ENCODE data around the gene S100Z. TPM values are rescaled to one million over a fixed set of nuclear protein-coding genes. Genes with fewer than 3 reads are reported as not detected.

Gene S100Z
- total and polyA plus RNA-seq, 9 donors: 0.08 to 1.2 (median 0.22) TPM; not detected in 5

GRCh38 chr5:76954383-76954763 lies 104.6 kb downstream of the S100Z start:
- no peaks in the 10 kb centered on the region for H3K9me3 ChIP-seq
- TF ChIP-seq EP300 (IDR thresholded peaks at IDR 0.05) (no peak), POLR2A (IDR thresholded peaks at IDR 0.05) (no peak)
- TF ChIP-seq, protein P1, sequence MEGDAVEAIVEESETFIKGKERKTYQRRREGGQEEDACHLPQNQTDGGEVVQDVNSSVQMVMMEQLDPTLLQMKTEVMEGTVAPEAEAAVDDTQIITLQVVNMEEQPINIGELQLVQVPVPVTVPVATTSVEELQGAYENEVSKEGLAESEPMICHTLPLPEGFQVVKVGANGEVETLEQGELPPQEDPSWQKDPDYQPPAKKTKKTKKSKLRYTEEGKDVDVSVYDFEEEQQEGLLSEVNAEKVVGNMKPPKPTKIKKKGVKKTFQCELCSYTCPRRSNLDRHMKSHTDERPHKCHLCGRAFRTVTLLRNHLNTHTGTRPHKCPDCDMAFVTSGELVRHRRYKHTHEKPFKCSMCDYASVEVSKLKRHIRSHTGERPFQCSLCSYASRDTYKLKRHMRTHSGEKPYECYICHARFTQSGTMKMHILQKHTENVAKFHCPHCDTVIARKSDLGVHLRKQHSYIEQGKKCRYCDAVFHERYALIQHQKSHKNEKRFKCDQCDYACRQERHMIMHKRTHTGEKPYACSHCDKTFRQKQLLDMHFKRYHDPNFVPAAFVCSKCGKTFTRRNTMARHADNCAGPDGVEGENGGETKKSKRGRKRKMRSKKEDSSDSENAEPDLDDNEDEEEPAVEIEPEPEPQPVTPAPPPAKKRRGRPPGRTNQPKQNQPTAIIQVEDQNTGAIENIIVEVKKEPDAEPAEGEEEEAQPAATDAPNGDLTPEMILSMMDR (IDR thresholded peaks at IDR 0.05): no peak
- no peaks in the 10 kb centered on the region for H3K27me3 ChIP-seq
- H3K27ac ChIP-seq: no peak overlapping the region
- DNase-seq: no peak
- intact Hi-C loops (cut with DNase I): no loop called here
- WGBS, 3 donors: 3 to 11% (median 3%) methylated on average over 25 of the region's 25 CpGs
- no peaks in the 10 kb centered on the region for H3K36me3 ChIP-seq
- no peak overlapping the region for H3K4me3 ChIP-seq
- H3K4me1 ChIP-seq (ENCODE audit: insufficient read depth): no peaks in the 10 kb centered on the region

GRCh38 chr5:76956033-76956432 lies 106.2 kb downstream of the S100Z start:
- no peaks in the 10 kb centered on the region for H3K4me1 ChIP-seq (ENCODE audit: insufficient read depth)
- intact Hi-C loops (cut with DNase I): no loop called here
- H3K9me3 ChIP-seq: no peaks in the 10 kb centered on the region
- no peaks in the 10 kb centered on the region for H3K27me3 ChIP-seq
- no peak for DNase-seq
- no peaks in the 10 kb centered on the region for H3K36me3 ChIP-seq
- H3K27ac ChIP-seq: no peak overlapping the region
- WGBS, 3 donors: 80 to 98% (median 83%) methylated on average over 2 of the region's 2 CpGs
- TF ChIP-seq POLR2A (IDR thresholded peaks at IDR 0.05) (no peak), EP300 (IDR thresholded peaks at IDR 0.05) (no peak)
- TF ChIP-seq, protein P1 (IDR thresholded peaks at IDR 0.05): no peak
- no peak overlapping the region for H3K4me3 ChIP-seq

DNA sequence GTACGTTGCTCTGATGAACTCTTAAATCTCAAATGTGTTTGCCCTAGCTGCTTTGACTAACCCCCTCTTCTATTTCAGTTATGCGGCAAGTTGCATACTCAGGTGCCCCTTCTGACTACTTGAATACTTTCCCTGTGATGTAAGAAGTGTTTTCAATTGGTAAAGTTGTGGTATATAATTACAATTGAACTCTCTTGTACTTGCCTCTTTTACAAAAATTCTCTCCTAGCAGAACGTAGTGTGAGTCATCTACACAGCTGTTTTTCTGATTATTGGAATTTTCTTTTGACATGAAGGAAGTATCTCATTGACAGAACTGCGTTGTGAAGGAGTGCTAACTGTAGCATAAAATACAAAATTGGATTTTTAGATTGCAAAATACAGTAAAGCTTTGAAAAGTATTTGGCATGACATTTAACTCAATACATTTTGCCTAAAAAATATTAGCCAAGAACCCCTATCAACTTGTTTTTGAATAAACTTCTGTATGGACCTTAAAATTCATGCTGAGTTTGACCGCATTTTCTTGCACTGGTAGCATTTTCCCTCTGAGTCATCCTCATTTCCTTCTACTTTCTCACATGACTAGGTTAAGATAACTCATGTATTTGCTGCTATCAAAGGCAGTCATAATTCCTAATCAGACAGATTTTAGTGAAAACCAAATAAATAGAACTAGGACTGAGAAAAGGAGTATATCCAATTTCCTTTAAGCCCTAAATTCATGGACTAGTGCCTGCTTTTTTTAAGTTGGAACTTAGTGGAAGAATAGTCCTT lies 109.4 kb downstream of the S100Z start:
- intact Hi-C loops (cut with DNase I): no loop called here
- Histone ChIP-seq H3K27ac (no peak overlapping the region), H3K27me3 (no peaks in the 10 kb centered on the region), H3K4me1 (ENCODE audit: insufficient read depth) (no peaks in the 10 kb centered on the region), H3K4me3 (no peak overlapping the region), H3K9me3 (no peaks in the 10 kb centered on the region), H3K36me3 (no peaks in the 10 kb centered on the region)
- WGBS, 3 donors: 46 to 55% (median 48%) methylated on average over 5 of the region's 5 CpGs
- no peak for TF ChIP-seq POLR2A (IDR thresholded peaks at IDR 0.05)
- no peak for TF ChIP-seq EP300 (IDR thresholded peaks at IDR 0.05)
- TF ChIP-seq, protein P1 (IDR thresholded peaks at IDR 0.05): no peak
- DNase-seq: no peak

GRCh38 chr5:76960004-76960625 lies 110.3 kb downstream of the S100Z start:
- H3K27me3 ChIP-seq: no peaks in the 10 kb centered on the region
- intact Hi-C loops (cut with DNase I): no loop called here
- no peaks in the 10 kb centered on the region for H3K9me3 ChIP-seq
- no peaks in the 10 kb centered on the region for H3K4me1 ChIP-seq (ENCODE audit: insufficient read depth)
- no peak overlapping the region for H3K4me3 ChIP-seq
- no peak for DNase-seq
- no peak overlapping the region for H3K27ac ChIP-seq
- H3K36me3 ChIP-seq: no peaks in the 10 kb centered on the region
- TF ChIP-seq, protein P1 (IDR thresholded peaks at IDR 0.05): no peak
- TF ChIP-seq EP300 (IDR thresholded peaks at IDR 0.05) (no peak), POLR2A (IDR thresholded peaks at IDR 0.05) (no peak)
- 53 to 67% (median 63%) methylated on average over 3 of the region's 3 CpGs for WGBS, 3 donors
